ENCODE measurements around the gene RABL2A.
"Not testable (repeated sequence)": the region's sequence is repeated elsewhere in the genome, so short reads cannot be mapped to it uniquely, and the experiment has no call there.

DNA sequence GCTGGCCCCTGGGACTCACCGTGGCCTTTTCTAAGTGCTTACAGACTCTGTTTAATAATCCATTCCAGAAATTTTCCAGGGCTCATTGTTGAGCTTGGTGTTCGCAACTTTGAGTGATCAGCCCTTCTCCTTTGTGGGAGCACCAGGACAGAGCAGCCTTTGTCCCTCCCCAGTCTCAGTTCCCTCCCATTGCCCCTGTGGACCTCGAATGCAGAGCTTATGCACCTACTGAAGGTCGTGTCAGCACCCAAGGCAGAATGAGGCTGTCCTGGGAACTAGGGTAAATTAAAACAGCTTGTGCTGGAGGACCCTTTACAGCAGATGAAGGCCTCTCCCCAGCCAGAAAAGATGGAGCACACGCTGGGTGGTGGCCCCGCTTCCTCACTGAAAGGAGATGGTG is 33.8 kb upstream of the RABL2A start:
- TF ChIP-seq CTCF, EP300, POLR2A (IDR thresholded peaks at IDR 0.05): not testable (repeated sequence)
